Stimulated activated CD4-positive, alpha-beta T cell treated with anti-CD3 and anti-CD28 coated beads, Interleukin-1b, Interleukin-23, amount 100 ng/mL, for 24 hours (primary cell): ENCODE data around the gene STAC3.
A peak's percentile ranks its signal among the peaks of the same experiment; 100 is the strongest.

Experiments
- DNase-seq, 4 experiments: peaks; one replicate each; pipeline ENCODE4 v3.0.0-alpha.2; 2020; ENCODE audit warnings: low read depth in 4 of 4, low spot score in 1 of 4

STAC3 gene

DNA sequence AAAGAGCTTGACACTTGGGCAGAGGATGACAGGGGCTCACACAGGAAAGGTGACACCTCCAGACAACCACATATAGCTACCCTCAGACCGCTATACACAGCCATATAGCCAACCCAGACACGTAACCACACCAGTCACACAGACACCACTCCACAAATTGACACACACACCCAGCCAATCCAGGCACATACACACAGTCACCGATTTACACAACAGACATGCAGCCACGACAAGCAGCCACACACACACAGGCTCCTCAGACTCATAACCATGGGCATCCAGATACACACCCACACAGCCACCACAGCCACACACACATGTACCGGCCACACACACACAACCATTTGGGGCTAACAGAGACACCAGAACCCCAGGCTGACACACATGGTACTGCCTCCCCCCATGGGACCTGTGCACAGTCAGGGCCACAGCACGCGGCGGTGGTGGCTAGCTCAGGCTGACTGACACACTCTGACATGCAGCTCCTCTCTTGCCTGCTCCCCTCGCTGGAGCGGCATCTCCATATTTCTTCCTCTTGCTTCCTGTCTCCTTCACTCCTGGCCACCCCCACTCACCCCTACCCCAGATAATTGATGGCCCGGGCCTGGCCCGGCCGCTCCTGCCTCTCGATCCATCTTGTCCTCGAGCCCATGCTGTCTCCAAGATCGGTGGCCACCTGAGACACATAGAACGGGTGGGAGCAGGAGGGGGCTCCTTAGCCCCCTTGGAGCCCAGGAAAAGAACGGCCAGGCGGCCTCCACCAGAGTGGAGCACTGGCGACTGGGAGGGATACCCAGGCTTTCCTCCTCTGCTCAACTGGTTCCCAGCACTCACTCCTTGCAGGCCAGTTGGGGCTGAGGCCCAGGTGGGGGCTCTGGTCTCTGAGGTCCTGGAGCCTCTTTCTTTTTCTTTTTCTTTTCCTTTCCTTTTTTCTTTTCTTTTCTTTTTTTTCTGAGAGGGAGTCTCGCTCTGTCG, 27.5 kb downstream of the STAC3 start:
- no peak for DNase-seq

- DNase-seq = no peak
Measured at GRCh38 chr12:57222286-57223190, 28.4 kb downstream of the STAC3 start.

DNA sequence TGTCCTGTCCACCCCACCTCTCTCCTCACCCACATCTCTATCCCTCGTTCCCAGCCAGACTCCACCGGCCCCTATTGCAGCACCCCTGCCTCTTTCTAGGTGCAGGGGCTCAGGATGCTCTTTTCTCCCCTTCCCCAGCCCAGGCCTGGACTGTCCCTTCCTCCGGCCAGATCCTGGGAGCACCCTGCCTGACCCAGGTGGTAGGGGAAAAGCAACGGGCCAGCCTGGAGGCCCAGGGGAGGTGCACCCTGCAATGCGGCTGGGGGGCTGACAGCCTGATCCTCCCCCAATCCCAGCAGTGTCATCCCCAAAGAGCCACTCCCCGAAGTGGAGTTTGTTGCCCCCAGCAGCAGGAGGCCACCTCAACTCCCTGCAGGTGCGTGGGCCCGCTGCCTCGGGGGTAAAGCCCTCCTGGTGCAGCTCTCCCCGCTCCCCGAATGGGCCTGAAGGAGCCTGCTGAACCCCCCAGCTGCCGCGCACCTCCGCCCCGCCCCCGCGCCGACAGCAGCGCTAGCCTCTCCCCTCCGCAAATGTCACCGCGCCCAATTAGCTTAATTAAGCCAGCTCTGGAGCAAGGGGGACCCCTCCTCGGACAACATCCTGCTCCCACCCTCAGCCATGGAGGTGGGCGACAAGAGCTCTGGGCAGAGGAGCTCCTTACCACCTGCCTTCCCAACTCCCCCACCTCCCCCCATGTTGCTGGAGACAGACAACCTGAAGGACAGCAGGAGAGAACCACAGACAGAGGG, 29.6 kb downstream of the STAC3 start:
- DNase-seq = no peak

DNA sequence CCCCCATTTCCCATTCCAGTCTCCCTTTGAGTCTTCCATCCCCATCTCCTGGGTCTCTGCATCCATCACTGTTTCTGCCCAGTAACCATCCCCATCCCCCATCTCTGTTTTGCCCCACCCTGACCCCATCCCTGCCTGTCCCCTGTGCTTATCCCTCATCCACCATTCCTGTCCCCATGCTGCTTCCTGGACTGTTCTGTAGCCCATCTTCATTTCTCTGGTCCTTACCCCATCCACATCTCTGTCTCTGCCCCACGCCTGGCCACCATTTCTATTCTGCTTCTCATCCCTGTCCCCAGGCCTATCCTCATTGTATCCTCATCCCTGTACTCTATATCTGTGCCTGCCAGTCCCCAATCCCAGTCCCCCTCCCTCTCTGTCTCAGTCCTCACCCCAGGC, 30.2 kb downstream of the STAC3 start:
- no peak for DNase-seq

DNA sequence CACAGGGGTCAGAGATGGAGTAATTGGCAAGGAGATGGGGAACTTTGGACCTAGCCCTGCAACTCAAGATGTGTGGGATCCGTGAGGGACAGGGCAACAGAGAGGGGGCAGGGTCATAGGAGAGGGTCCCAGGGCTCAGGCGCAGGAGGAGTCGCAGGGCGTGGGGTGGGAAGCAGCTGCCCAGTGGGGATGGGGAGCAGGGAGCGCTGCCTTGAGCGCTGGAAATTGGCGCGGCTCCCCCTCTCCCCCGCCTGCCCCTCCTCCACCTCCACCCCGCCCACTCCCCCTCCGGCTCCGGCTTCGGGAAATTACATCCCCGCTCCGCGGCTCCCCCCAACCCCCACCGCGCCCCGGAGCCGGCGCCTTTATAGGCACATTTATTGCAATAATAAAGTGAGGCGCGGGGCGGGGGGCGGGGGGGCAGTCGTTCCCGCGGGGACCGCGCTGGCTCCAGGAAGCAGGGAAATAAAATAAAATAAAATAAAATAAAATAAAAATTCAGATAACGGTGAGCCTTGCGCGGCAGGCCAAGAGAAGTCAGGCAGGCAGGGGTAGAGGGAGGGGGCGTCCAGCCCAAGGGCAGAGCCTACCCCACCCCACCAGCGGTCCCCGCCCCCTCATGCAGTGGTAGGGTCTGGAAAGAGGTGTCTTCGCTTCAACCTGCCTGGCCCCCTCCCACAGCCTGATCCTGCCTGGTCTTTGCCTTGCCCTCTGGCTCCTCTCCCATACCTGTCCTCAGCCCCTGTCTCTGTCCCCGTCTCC, 30.8 kb downstream of the STAC3 start:
- no peak for DNase-seq

- DNase-seq = no peak
Measured at GRCh38 chr12:57219205-57219992, 31.6 kb downstream of the STAC3 start.

DNA sequence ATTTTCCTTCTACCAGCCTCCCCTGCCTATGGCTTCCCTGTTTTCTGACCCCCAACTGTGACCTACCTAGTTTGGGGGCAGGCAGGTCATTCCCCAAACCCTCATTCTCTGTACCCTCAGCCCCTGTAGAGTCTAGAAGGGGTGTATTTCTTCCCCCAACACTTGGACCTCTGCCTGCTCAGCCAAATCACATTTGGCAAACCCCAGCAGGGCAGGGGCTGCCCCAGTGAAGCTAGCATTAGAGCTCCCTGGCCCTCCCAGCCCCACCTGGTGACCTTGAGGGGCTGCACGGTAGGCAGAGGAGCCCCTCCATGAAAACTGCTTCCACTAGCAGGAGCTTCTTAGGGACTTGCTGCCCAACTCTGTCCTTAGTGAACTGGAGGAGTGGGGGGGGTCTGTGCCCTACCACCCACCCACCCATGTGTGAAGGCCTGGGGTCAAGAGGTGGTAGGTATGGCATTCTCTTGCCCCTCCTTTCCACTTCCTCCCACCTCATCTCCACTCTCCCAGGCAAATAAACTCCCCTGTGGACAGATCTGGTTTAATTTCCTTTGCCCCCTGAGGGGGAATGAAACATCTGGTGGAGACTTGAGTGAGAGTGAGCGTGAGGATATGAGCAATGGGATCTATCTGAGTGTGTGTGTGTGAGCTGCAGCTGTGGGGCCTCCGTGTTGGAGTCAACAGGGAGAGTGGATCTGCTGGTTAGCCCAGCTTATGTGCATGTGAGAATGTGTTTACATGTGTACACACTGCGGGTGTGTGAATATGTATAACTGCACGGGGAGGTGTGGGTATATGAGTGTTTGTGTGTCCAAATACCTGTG, 32.7 kb downstream of the STAC3 start:
- no peak for DNase-seq

- DNase-seq = no peak
Measured at GRCh38 chr12:57216921-57217879, 33.8 kb downstream of the STAC3 start.

- DNase-seq = no peak
Measured at GRCh38 chr12:57216014-57216911, 34.7 kb downstream of the STAC3 start, which contains the start of gene NXPH4. Gene NXPH4, plus strand, starts transcription at chr12:57216794. Its CDS starts 176 bp downstream, at chr12:57216970.

- no peak for DNase-seq
Measured at GRCh38 chr12:57215668-57216013, 35.3 kb downstream of the STAC3 start.

- no peak for DNase-seq
Measured at GRCh38 chr12:57215065-57215464, 35.9 kb downstream of the STAC3 start.

GRCh38 chr12:57214398-57214781, 36.6 kb downstream of the STAC3 start:
- peak in 1 of 4 experiments; percentile 52 for DNase-seq

- DNase-seq = no peak
Measured at GRCh38 chr12:57213763-57214397, 37.1 kb downstream of the STAC3 start.

DNA sequence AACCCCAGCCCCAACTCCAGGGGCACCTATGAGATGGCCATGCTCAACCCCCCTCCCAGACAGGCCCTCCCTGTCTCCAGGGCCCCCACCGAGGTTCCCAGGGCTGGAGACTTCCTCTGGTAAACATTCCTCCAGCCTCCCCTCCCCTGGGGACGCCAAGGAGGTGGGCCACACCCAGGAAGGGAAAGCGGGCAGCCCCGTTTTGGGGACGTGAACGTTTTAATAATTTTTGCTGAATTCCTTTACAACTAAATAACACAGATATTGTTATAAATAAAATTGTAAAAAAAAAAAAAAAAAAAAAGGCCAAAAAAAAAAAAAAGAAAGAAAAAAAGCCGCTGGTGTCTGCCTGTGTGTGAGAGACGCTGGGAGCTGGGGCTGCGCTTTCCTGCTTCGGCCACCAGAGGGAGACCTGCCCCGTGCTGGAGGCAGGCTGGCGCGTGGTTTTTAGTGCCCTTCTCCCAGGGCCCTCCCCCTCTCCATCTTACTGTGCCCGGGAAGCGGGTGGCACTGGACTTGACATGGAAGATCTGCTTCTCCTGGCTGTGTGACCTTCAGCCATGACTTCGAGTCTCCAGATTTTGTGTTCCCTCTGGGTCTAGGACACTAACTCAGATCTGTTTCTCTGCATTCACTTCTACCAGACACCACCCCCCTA, 37.8 kb downstream of the STAC3 start:
- DNase-seq = peak; percentile 69 to 73 (median 72)

GRCh38 chr12:57212701-57213057, 38.3 kb downstream of the STAC3 start:
- DNase-seq = no peak
